HG02938 (cell line): Measurements from ENCODE around the gene TCF25.
"Not testable (repeated sequence)": the region's sequence is repeated elsewhere in the genome, so short reads cannot be mapped to it uniquely, and the experiment has no call there.

ENCODE experiments used
- ATAC-seq: cut with Tn5 transposase; IDR thresholded peaks from one replicate; pipeline ENCODE4 v1.9.1; 2021; ENCODE audit warnings: mild to moderate bottlenecking, moderate library complexity; ENCODE audit not compliant: unreplicated experiment

TCF25 gene, protein sequence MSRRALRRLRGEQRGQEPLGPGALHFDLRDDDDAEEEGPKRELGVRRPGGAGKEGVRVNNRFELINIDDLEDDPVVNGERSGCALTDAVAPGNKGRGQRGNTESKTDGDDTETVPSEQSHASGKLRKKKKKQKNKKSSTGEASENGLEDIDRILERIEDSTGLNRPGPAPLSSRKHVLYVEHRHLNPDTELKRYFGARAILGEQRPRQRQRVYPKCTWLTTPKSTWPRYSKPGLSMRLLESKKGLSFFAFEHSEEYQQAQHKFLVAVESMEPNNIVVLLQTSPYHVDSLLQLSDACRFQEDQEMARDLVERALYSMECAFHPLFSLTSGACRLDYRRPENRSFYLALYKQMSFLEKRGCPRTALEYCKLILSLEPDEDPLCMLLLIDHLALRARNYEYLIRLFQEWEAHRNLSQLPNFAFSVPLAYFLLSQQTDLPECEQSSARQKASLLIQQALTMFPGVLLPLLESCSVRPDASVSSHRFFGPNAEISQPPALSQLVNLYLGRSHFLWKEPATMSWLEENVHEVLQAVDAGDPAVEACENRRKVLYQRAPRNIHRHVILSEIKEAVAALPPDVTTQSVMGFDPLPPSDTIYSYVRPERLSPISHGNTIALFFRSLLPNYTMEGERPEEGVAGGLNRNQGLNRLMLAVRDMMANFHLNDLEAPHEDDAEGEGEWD

DNA sequence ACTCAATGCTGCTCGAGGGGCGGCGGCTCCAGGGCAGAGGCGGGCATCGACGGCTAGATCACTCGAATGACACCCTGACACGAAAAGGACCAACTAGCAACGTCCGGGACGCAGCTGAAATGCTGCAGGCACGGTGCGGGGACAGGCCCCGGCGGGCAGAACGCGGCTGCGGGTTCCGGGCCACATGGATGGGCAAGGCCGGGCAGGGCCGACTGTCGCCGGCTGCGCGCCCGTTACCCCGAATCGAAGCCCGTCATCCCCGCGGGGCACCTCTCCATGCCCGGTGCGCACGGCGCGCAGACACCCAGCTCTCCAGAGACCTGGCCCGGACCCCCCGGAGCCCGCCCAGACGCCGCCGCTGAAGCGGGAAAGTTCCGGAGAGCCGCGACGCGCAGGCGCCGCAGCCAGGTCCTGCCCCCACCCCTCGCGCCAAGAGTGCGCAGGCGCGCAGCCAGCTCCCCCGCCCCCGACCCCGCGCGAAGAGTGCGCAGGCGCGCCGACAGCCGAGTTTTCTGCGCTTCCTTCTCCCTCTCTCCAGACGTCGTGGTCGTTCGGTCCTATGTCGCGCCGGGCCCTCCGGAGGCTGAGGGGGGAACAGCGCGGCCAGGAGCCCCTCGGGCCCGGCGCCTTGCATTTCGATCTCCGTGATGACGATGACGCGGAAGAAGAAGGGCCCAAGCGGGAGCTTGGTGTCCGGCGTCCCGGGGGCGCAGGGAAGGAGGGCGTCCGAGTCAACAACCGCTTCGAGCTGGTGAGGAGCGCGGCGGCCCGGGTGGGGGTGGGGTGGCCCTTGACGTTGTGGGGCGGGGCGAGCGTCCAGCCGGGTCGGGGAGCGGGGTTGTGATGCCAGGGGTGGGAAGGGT lies at the start of gene TCF25:
Gene TCF25 (plus strand): TSS at position 484 of the 863 bp plus-strand sequence. CDS start 76 bp downstream, at position 560.
- ATAC-seq, result peak; percentile 46

DNA sequence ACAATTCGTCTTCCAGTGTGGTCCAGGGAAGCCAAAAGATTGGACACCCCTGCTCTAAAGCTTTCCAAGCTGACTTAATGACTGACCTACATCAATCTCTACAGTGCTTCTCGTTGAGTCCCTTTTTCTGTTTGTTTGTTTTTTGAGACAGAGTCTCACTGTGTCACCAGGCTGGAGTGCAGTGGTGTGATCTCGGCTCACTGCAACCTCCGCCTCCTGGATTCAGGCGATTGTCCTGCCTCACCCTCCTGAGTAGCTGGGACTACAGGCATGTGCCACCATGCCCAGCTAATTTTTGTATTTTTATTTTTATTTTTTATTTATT lies 49.6 kb upstream of the TCF25 start:
- not testable (repeated sequence) for ATAC-seq

DNA sequence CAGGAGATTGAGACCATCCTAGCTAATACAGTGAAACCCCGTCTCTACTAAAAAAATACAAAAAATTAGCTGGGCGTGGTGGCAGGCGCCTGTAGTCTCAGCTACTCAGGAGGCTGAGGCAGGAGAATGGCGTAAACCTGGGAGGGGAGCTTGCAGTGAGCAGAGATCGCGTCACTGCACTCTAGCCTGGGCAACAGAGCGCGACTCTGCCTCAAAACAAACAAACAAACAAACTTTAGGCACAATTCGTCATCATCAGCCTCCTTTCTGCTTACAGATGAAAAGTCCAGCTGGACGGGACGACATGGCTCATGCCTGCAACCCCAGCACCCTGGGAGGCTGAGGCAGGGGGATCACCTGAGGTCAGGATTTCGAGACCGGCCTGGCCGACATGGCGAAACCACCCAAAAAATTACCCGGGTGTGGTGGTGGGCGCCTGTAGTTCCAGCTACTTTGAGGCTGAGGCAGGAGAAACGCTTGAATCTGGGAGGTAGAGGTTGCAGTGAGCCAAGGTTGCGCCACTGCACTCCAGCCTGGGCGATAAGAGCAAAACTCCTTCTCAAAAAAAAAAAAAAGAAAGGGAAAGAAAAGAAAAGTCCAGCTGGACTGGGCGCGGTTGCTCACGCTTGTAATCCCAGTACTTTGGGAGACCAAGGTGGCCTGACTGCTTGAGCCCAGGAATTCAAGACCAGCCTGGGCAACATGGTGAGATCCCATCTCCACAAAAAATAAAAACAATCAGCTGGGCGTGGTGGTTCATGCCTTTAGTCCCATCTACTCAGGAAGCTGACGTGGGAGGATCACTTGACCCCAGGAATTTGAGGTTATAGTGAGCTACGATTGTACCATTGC lies 46.6 kb upstream of the TCF25 start:
- no peak for ATAC-seq

DNA sequence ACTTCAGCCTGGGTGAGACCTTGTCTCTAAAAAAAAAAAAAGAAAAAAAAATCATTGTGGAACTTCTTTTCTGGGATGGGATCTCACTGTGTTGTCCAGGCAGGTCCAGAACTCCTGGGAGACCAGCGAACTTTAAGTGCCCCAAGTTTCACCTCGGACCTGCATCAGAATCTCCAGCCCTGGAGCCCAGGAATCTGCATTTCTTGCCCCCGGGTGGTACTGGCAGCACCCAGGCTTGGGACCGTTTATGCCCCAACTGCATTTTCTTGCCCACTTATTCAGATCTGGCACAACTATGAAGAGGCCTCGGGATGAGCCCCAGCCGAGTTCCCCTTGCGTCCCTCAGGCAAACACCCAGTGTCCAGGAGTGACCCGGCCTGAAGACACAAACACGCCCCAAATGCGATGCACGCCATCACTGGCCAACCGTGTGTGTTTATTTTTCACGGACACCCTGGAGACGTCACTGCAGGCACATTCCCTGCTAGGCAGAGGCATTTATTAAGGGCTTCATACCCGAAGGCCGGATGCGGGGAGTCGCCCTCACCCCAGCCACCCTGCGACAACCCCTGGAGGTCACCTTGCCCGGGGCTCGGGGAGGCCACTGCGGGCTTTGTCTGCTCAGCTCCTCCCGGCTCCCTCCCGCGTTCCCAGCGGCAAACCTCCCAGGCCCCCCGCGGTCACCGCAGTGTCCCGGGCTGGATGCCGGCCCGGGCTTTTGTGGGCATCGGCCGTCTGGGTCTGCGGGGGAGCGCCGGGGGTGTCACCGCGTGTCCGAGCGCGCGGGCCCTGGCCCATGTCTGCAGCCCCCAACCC lies 45.8 kb upstream of the TCF25 start:
- ATAC-seq, result no peak

DNA sequence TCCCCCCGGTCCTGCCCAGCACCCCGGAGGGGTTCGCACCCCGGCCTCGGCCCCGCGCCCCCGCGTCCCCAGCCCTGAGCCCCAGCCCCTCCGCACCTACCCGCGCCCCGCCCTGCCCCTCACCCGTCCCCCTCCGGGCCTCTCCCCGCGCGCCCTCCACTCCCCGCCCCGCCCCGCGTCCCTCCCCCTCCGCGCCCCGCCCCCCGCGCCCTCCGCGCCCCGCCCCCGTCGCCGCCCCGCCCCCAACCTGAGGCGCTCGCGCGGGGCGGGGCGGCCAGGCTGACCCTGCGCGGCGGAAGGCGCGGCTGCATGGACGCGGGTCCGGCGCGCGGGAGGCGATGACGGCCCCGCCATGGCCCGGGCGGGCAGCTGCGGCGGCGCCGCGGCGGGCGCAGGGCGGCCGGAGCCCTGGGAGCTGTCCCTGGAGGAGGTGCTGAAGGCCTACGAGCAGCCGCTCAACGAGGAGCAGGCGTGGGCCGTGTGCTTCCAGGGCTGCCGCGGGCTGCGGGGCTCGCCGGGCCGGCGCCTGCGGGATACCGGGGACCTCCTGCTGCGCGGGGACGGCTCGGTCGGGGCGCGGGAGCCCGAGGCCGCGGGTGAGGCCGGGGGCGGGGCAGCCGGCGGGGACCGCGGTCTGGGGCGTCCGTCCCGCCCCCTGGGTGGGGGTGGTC lies 45.1 kb upstream of the TCF25 start, which contains the start of gene SPIRE2:
Gene SPIRE2 (plus strand): TSS at position 277 of the 671 bp plus-strand sequence. CDS start 76 bp downstream, at position 353.
- ATAC-seq, result no peak

DNA sequence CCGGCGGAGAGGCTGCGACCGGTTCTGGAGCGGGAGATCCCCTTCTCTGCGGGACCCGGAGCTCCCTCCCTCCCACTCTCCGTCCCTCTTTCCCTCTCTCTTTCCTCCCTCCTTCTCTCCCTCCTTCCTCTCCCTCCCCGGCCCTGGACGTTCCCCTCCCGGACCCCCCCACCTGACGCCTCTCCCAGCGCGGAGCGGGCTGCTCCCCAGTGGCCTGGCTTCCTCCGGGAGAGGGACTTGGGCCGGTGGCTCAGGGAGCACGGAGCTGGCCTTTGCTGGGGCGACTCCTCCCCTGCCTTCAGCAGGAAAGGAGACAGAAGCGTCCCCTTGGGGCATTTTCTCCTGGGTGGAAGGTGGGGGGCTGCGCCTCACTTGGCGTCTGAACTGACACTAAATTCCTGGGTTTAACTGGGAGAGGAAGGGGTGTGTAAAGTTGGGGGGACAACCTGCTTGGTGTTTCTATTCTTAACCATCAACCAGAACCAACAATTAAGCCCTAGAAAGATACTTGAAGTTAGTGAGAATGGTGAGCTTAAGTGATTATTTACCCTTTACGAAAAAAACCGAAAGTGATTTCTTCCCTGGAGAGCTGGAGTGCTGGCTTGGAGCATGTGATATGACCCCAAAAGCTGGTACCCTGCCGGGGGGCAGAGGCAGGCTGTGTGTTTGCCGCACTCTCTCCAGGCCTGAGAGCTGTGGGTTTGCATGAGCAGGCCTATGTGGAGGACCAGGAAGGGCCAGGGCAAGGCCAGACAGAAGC lies 44.3 kb upstream of the TCF25 start:
- ATAC-seq, result no peak

DNA sequence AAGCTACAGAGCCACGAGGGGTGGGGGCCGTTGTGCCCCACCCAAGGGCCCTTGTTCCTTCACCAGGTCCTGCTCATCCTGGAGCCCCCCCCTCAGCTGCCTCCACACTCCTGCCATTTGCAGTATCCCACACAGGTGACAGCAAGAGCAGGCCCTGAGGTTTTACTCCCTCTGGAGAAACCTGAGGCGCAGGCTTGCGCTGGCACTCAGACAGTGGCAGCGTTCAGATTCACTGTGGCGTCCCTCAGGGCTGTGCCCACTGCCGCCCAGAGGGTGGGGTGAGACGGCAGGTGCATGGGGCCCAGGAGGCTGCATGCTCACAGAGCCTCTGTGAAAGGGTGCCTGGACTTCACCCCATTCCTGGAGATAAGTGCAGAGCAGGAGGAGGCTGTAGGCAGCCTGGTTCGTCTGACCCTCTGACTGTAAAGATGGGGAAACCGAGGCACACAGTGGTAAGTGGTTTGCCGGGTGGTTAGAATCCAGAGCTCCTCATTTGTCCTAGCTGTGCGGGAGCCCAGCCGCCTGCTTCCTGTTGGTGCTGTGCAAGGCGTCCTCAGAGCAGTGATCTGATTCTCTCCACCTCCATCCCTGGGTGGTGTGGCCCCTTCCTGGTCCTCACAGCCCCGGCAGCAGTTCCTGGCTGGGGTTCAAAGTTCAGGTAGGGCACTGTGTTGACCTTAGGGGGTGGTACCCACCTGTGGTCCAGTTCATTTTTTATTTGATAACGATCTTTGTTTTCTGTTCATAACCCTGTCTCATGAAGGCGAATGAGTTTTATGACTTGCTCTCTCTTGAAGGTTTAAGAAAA lies 43.6 kb upstream of the TCF25 start:
- ATAC-seq, result no peak

DNA sequence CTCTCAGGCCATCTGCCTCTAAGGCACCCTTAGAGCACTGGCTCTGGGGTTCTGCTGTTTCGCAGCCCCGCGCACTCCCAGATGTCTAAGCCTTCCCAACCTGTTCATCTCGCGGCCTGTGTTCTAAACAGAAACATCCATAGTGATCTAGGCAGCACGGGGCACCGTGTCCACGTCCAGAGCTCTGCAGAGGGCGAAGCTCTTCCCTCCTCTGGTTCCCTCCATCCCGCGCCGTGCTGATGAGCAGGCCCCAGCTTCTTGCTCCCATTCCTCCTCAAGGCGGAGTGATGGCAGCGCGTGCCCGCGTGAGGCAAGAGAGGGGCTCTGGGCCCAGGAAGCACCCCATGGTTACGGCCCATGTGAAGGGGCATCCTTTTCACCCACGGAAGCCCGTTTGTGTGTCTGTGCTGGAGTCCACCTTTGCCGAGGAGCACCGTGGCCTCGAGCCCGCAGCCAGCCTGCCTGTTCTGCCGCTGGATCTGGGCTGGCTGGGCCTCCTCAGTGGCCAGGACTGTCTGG lies 41.5 kb upstream of the TCF25 start:
- ATAC-seq, result no peak

DNA sequence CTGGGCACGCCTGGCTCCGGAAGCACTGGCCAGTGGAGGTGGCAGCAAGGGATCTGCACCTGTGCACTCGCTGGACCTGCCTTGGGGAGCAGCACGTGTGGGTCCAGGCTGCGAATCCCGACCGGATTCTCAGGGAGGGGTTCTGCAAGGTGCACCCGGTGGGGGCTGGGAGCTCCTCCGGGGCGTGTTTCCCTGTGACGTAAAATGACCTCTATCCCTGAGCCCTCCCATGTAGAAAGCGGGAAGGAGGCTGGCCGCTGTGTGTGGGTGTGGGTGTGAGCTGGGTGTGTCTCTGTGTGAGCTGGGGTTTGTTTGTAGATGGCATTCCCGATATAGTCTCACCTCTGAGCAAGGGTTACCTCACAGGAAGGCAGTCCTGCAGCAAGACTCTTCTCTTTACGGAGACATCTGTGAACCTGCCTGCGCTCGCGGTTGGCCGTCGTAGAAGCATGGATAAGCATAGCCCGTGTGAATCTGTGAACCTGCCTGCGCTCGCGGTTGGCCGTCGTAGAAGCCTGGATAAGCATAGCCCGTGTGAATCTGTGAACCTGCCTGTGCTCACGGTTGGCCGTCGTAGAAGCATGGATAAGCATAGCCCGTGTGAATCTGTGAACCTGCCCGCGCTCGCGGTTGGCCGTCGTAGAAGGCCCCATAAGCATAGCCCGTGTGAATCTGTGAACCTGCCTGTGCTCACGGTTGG lies 39.6 kb upstream of the TCF25 start:
- ATAC-seq, result not testable (repeated sequence)

DNA sequence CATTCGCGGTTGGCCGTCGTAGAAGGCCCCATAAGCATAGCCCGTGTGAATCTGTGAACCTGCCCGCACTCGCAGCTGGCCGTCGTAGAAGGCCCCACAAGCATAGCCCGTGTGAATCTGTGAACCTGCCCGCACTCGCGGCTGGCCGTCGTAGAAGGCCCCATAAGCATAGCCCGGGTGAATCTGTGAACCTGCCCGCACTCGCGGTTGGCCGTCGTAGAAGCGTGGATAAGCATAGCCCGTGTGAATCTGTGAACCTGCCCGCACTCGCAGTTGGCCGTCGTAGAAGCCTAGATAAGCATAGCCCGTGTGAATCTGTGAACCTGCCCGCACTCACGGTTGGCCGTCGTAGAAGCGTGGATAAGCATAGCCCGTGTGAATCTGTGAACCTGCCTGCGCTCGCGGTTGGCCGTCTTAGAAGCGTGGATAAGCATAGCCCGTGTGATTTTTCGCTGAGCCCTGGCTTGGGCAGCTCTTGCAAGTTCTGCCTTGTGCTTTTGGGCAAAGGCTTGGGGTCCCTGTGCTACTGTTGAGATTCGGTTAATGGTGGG lies 38.5 kb upstream of the TCF25 start:
- ATAC-seq, result not testable (repeated sequence)

DNA sequence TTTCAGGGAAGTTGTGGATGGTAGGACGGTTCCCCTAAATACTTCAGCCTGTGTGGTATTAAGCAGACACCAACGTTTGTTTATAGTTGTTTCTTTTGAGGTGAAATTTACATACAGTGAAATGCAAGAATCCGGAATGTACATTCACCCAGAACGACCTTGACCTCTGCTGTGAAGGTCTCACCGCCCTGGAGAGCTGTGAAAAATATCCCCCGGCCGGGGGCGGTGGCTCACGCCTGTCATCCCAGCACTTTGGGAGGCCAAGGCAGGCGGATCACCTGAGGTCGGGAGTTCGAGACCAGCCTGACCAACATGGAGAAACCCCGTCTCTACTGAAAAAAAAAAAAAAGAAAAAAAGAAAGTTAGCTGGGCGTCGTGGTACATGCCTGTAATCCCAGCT lies 36.9 kb upstream of the TCF25 start:
- ATAC-seq, result not testable (repeated sequence)

DNA sequence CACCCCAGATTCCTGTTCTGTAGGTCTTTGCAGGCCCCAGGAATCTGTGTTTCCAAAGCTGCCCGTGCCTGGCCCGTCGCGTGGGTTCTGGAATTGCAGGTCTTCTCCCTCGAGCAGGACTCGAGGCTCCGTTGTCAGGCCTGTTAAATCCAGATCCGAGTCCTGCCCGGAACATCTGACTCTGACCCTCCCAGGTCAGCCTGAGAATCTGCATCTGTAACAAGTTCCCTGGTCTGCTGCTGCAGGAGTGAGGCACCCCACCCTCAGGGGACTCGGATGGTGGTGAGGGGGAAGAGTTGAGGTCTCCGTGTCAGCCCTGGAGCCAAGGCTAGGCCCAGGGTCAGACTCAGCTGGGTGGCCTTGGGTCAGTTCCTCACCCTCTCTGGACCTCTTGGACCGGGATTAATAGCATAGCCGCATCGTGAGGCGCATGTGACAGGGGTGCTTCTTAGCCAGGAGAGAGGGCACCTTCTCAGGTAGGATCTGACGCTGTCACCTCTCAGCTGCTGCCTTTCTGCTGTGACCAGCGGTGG lies 36.3 kb upstream of the TCF25 start:
- ATAC-seq, result no peak

DNA sequence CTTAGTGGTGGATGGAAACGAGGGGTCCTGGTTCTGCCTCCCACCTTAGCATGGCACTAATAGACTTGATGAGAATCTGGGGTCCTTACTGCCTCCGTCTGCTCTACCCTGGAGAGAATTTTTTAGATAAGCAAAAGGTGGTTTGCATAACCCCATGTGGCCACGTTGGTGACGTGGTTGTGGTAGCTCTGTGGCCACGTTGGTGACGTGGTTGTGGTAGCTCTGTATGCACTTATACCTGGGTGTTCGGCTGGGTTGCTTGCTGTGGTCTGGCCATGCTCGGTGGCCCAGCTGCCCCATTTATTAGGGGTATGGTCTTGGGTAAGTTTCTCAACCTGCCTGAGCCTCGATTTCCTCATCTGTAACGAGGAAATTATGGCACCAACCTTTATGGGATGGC lies 32.1 kb upstream of the TCF25 start:
- ATAC-seq, result no peak

DNA sequence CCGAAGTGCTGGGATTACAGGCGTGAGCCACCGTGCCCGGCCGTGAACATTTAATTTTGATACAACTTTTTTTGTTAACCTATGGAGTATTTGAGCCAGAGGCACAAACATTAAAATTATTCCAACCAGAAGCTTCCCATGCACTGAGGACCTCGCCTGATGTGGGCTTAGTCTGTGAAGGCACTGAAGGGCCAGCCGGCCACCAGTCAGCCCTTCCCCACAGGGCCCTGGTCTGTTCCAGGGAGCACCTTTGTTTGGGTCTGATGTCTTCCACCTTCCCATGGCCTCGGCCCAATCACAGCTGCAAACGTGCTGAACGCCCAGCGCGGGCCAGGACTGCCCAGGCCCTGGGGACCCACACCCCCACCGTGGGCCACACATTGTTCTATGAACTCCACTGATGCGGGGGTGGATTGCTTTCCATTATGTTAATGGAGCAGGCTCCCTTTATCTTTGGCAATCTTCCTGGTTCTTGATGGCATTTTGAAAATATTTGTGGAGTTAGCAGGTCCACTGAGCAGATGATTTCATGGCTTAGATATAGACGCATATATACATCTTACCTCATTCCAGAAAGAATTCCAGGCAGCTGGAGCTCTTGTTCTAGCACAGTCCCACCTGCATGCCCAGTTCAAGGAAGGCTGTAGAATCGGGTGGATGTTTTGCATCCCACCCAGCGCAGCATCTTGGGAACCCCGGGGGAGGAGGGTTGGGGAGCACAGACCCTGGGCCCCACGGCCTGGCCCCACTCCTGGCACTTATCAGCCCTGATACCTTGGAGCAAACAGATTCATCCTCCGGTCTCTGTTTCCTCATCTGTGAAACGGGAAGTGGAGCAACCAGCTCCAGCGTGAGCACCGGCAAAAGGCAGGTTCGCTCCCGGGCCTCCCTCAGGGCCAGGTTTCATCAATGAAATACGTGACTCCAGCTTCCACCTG lies 30.7 kb upstream of the TCF25 start:
- no peak for ATAC-seq
